ENCODE results near the gene ENDOV.

Gene ENDOV

GRCh38 chr17:80441598-80442322 lies 26.8 kb downstream of the ENDOV start:
- Histone ChIP-seq H3K36me3 (ENCODE audit: control insufficient read depth, insufficient read depth, low read length) (no peaks in the 10 kb centered on the region), H3K27ac (ENCODE audit: insufficient read depth, low read depth, low read length, poor library complexity, severe bottlenecking) (no peak overlapping the region), H3K9me3 (ENCODE audit: control insufficient read depth, low read length) (no peaks in the 10 kb centered on the region), H3K4me3 (ENCODE audit: insufficient read depth, low read depth, low read length) (no peak overlapping the region), H3K27me3 (ENCODE audit: control insufficient read depth, insufficient read depth, low read length, poor library complexity, severe bottlenecking) (peaks cover 15% of the 10 kb centered on the region), H3K4me1 (ENCODE audit: control insufficient read depth, insufficient read depth, low read length) (peaks cover 5% of the 10 kb centered on the region)
- WGBS, 2 experiments, result 82 to 84% methylated on average over 14 of the region's 14 CpGs

DNA sequence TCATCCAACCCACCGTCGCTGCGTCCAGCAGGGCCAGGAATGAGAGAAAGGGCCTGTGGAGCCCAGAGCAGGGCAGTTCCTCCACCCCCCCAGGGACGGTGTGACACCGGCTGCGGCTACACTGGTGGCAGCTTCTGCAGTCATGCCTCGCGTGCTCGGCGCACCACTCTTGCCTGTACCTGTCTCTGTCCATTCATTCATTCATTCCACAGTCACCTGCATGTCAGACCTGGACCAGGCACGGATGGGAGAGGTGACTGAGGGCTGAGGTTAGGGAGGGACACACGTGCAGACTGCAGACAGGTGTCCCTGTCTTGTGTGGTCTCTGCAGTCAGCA lies 27.3 kb downstream of the ENDOV start:
- H3K27me3 ChIP-seq (ENCODE audit: control insufficient read depth, insufficient read depth, low read length, poor library complexity, severe bottlenecking), result peaks cover 15% of the 10 kb centered on the region
- H3K36me3 ChIP-seq (ENCODE audit: control insufficient read depth, insufficient read depth, low read length), result no peaks in the 10 kb centered on the region
- WGBS, 2 experiments, result 80% methylated on average over 12 of the region's 12 CpGs
- no peak overlapping the region for H3K27ac ChIP-seq (ENCODE audit: insufficient read depth, low read depth, low read length, poor library complexity, severe bottlenecking)
- no peak overlapping the region for H3K4me3 ChIP-seq (ENCODE audit: insufficient read depth, low read depth, low read length)
- peaks cover 5% of the 10 kb centered on the region for H3K4me1 ChIP-seq (ENCODE audit: control insufficient read depth, insufficient read depth, low read length)
- H3K9me3 ChIP-seq (ENCODE audit: control insufficient read depth, low read length), result no peaks in the 10 kb centered on the region

DNA sequence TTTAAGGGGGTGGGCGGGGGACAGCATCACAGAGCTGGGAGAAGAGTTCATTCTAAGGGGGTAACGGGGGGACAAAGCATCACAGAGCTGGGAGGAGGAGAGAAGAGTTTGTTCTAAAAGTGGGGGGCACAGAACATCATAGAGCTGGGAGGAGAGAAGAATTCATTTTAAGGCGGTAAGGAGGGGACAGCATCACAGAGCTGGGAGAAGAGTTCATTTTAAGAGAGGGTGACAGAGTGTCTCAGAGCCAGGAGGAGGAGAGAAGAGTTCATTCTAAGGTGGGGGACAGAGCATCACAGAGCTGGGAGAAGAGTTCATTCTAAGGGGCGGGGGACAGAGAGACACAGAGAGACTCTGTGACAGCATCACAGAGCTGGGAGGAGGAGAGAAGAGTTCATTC lies 27.8 kb downstream of the ENDOV start:
- H3K9me3 ChIP-seq (ENCODE audit: control insufficient read depth, low read length), result no peaks in the 10 kb centered on the region
- 86 to 88% methylated on average over 3 of the region's 4 CpGs for WGBS, 2 experiments
- H3K4me3 ChIP-seq (ENCODE audit: insufficient read depth, low read depth, low read length), result no peak overlapping the region
- H3K4me1 ChIP-seq (ENCODE audit: control insufficient read depth, insufficient read depth, low read length), result peaks cover 5% of the 10 kb centered on the region
- peaks cover 15% of the 10 kb centered on the region for H3K27me3 ChIP-seq (ENCODE audit: control insufficient read depth, insufficient read depth, low read length, poor library complexity, severe bottlenecking)
- no peak overlapping the region for H3K27ac ChIP-seq (ENCODE audit: insufficient read depth, low read depth, low read length, poor library complexity, severe bottlenecking)
- no peaks in the 10 kb centered on the region for H3K36me3 ChIP-seq (ENCODE audit: control insufficient read depth, insufficient read depth, low read length)

GRCh38 chr17:80443498-80443897 lies 28.5 kb downstream of the ENDOV start:
- 39 to 40% methylated on average over 12 of the region's 12 CpGs for WGBS, 2 experiments
- H3K9me3 ChIP-seq (ENCODE audit: control insufficient read depth, low read length), result no peaks in the 10 kb centered on the region
- peaks cover 15% of the 10 kb centered on the region for H3K27me3 ChIP-seq (ENCODE audit: control insufficient read depth, insufficient read depth, low read length, poor library complexity, severe bottlenecking)
- H3K4me1 ChIP-seq (ENCODE audit: control insufficient read depth, insufficient read depth, low read length), result peaks cover 5% of the 10 kb centered on the region
- no peak overlapping the region for H3K4me3 ChIP-seq (ENCODE audit: insufficient read depth, low read depth, low read length)
- no peaks in the 10 kb centered on the region for H3K36me3 ChIP-seq (ENCODE audit: control insufficient read depth, insufficient read depth, low read length)
- no peak overlapping the region for H3K27ac ChIP-seq (ENCODE audit: insufficient read depth, low read depth, low read length, poor library complexity, severe bottlenecking)

DNA sequence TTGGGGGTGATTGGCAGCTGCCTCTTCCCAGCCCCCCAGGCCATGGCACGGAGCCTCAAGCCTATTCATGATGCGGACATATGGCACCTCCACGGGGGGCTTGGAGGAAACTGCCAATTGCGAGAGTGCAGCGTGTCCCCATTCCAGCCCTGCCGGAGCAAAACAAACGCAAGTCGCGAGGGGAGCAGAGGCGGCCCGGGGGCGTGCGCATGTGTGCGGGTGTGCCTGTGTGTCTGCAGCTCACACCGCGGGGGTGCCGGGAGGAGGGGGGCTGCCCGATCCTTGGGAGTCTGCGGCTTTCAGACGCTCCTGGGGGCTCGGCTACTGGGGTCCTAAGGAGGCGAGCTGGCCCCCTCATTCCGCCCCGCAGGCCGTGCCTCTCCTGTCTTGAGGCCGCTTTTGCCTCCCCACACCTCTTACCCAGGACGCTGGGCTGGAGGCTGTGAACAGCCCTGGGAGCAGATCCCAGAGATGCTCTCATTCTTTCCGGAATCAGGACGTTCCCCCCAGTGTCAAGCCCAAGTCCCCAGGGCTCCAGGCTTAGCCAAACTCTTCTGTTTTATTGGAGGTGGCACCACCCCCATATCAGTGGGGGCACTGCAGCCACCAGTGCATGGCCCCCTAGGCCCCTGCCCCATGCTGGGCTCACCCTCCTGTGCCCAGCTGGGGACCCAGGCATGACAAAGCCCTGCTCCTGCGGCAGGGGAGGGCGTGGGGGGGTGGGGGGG lies 29.1 kb downstream of the ENDOV start:
- Histone ChIP-seq H3K27me3 (ENCODE audit: control insufficient read depth, insufficient read depth, low read length, poor library complexity, severe bottlenecking) (peaks cover 15% of the 10 kb centered on the region), H3K27ac (ENCODE audit: insufficient read depth, low read depth, low read length, poor library complexity, severe bottlenecking) (no peak overlapping the region), H3K36me3 (ENCODE audit: control insufficient read depth, insufficient read depth, low read length) (no peaks in the 10 kb centered on the region), H3K9me3 (ENCODE audit: control insufficient read depth, low read length) (no peaks in the 10 kb centered on the region), H3K4me3 (ENCODE audit: insufficient read depth, low read depth, low read length) (no peak overlapping the region), H3K4me1 (ENCODE audit: control insufficient read depth, insufficient read depth, low read length) (peaks cover 5% of the 10 kb centered on the region)
- WGBS, 2 experiments, result 8 to 13% methylated on average over 29 of the region's 31 CpGs

- 60 to 61% methylated on average over 5 of the region's 6 CpGs for WGBS, 2 experiments
- peaks cover 15% of the 10 kb centered on the region for H3K27me3 ChIP-seq (ENCODE audit: control insufficient read depth, insufficient read depth, low read length, poor library complexity, severe bottlenecking)
- peaks cover 5% of the 10 kb centered on the region for H3K4me1 ChIP-seq (ENCODE audit: control insufficient read depth, insufficient read depth, low read length)
Observed at GRCh38 chr17:80444644-80444979, 29.6 kb downstream of the ENDOV start.

DNA sequence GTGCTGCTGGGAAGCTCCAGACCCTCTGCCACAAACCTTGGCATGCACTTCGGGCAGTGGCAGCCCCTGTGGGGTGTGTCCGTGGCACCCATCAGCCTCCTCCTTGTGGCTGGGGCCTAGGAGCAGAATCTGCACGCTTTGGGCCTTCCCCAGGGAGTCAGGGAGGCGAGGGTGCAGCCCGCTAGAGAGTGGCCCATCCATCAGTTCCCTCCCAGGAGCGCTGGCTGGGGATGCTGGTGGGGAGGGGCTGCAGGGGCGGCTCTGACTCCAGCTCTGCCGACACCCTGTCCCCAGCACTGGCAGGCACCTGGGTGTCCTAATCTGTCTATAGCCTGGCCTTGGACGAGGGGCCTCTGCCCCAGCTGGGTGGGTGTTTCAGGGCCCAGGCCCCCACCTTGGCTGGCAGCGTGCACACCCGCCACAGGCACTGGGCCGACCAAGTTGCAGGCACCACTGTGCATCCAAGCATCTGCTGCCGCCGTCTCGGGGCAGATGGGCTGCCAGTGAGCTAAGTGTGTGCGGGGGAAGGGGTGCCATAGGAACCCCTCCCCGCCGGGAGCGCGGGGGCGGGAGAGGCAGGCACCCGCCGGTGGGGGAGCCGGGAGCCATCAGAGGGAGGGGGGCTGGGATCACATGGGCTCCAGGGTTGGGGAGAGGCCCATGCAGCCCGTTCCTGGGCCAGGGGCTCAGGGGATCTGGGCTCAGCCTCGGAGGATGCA lies 30.2 kb downstream of the ENDOV start:
- Histone ChIP-seq H3K4me3 (ENCODE audit: insufficient read depth, low read depth, low read length) (no peak overlapping the region), H3K27ac (ENCODE audit: insufficient read depth, low read depth, low read length, poor library complexity, severe bottlenecking) (no peak overlapping the region), H3K9me3 (ENCODE audit: control insufficient read depth, low read length) (no peaks in the 10 kb centered on the region), H3K36me3 (ENCODE audit: control insufficient read depth, insufficient read depth, low read length) (no peaks in the 10 kb centered on the region), H3K27me3 (ENCODE audit: control insufficient read depth, insufficient read depth, low read length, poor library complexity, severe bottlenecking) (peaks cover 15% of the 10 kb centered on the region), H3K4me1 (ENCODE audit: control insufficient read depth, insufficient read depth, low read length) (peaks cover 5% of the 10 kb centered on the region)
- 75 to 76% methylated on average over 26 of the region's 26 CpGs for WGBS, 2 experiments

More at GRCh38 chr17:80444644-80444979, 29.6 kb downstream of the ENDOV start:
- Histone ChIP-seq H3K36me3 (ENCODE audit: control insufficient read depth, insufficient read depth, low read length) (no peaks in the 10 kb centered on the region), H3K4me3 (ENCODE audit: insufficient read depth, low read depth, low read length) (no peak overlapping the region), H3K9me3 (ENCODE audit: control insufficient read depth, low read length) (no peaks in the 10 kb centered on the region), H3K27ac (ENCODE audit: insufficient read depth, low read depth, low read length, poor library complexity, severe bottlenecking) (no peak overlapping the region)

- Histone ChIP-seq H3K9me3 (ENCODE audit: control insufficient read depth, low read length) (no peaks in the 10 kb centered on the region), H3K4me1 (ENCODE audit: control insufficient read depth, insufficient read depth, low read length) (peaks cover 5% of the 10 kb centered on the region), H3K4me3 (ENCODE audit: insufficient read depth, low read depth, low read length) (no peak overlapping the region), H3K36me3 (ENCODE audit: control insufficient read depth, insufficient read depth, low read length) (no peaks in the 10 kb centered on the region), H3K27ac (ENCODE audit: insufficient read depth, low read depth, low read length, poor library complexity, severe bottlenecking) (no peak overlapping the region), H3K27me3 (ENCODE audit: control insufficient read depth, insufficient read depth, low read length, poor library complexity, severe bottlenecking) (peaks cover 15% of the 10 kb centered on the region)
- 84% methylated on average over 10 of the region's 10 CpGs for WGBS, 2 experiments
Observed at GRCh38 chr17:80445726-80446110, 30.8 kb downstream of the ENDOV start.

DNA sequence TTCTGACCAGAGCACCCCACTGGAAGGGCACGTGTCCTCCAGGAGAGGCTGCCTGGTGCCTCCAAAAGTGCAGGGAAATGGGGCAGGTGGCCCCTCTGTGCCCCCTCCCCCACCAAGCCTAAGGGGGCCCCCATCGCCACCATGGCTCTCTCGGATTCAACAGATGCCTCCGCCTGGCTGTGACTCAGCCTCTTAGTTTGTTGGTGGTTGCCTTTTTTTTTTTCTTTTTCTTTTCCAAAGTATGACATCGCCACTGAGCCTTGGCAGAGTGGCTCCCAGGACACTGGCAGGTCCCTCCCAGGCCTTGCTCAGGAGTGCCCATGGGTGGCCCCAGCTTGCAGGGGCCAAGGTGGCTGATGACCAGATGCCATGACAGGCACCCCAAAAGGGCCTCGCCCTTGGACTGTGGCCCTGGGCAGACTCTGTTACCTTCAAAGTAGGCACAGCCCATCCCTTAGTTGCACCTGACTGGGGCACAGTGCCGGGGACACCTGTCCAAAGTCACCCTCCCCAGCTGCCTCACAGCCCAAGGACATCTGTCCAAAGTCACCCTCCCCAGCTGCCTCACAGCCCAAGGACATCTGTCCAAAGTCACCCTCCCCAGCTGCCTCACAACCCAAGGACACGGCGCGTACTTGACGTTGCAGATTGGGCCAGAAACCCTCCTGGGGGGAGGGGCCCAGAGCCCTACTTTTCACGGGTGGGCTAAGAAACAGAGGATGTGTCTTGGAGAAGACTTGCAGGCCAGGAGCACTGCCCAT lies 31.9 kb downstream of the ENDOV start:
- H3K27ac ChIP-seq (ENCODE audit: insufficient read depth, low read depth, low read length, poor library complexity, severe bottlenecking), result no peak overlapping the region
- H3K4me1 ChIP-seq (ENCODE audit: control insufficient read depth, insufficient read depth, low read length), result peaks cover 5% of the 10 kb centered on the region
- peaks cover 15% of the 10 kb centered on the region for H3K27me3 ChIP-seq (ENCODE audit: control insufficient read depth, insufficient read depth, low read length, poor library complexity, severe bottlenecking)
- WGBS, 2 experiments, result 79% methylated on average over 12 of the region's 12 CpGs
- H3K36me3 ChIP-seq (ENCODE audit: control insufficient read depth, insufficient read depth, low read length), result no peaks in the 10 kb centered on the region
- H3K4me3 ChIP-seq (ENCODE audit: insufficient read depth, low read depth, low read length), result no peak overlapping the region
- no peaks in the 10 kb centered on the region for H3K9me3 ChIP-seq (ENCODE audit: control insufficient read depth, low read length)

DNA sequence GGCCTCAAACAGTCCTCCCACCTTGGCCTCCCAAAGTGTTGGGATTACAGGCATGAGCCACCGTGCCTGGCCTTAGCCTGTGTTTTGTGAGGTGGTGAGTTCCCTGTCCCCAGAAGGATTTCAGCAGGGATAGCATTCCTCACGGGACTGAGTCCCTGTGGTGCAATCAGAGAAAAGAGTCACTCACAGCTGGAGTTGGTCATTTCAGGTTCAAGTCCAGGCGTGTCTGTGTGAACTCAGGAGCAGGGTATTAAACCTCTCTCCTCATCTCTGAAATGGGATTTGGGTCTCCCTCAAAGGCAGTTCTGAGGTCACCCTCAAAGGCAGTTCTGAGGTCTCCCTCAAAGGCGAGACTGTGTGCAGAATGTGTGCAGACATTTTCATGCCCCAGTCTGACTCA lies 32.8 kb downstream of the ENDOV start:
- H3K27ac ChIP-seq (ENCODE audit: insufficient read depth, low read depth, low read length, poor library complexity, severe bottlenecking), result no peak overlapping the region
- no peak overlapping the region for H3K4me3 ChIP-seq (ENCODE audit: insufficient read depth, low read depth, low read length)
- 85 to 89% methylated on average over 4 of the region's 4 CpGs for WGBS, 2 experiments
- peaks cover 5% of the 10 kb centered on the region for H3K4me1 ChIP-seq (ENCODE audit: control insufficient read depth, insufficient read depth, low read length)
- H3K36me3 ChIP-seq (ENCODE audit: control insufficient read depth, insufficient read depth, low read length), result no peaks in the 10 kb centered on the region
- H3K27me3 ChIP-seq (ENCODE audit: control insufficient read depth, insufficient read depth, low read length, poor library complexity, severe bottlenecking), result peaks cover 13% of the 10 kb centered on the region
- no peaks in the 10 kb centered on the region for H3K9me3 ChIP-seq (ENCODE audit: control insufficient read depth, low read length)
